K562 (cell line): Measurements from ENCODE around the gene RPRML. TPM values are rescaled to one million over a fixed set of nuclear protein-coding genes. Genes with fewer than 3 reads are reported as not detected.
A peak's percentile ranks its signal among the peaks of the same experiment; 100 is the strongest.

Source experiments
- ATAC-seq: fragments of 200-7000 bp; cut with Tn5 transposase; 3 replicates; pipeline ENCODE4 v1.9.1; 2020; ENCODE audit warnings: moderate library complexity
- BruUV-seq: library from RNA; stranded (reverse); fragments of 400-500 nt; replicated peaks from 2 replicates; lab custom pipeline; 2021; lab: Mats Ljungman, UMichigan
- CTCF ChIA-PET: fragments of 300-600 bp; formaldehyde crosslinking; extraction: SDS; loops from one replicate; lab custom pipeline; 2021; ENCODE audit warnings: low intra/inter-chr PET ratio; lab: Yijun Ruan, JAX
- POLR2A ChIA-PET: fragments of 300-600, 350-650 bp; sonication (Branson Sonifier 250); formaldehyde crosslinking; extraction: SDS; loops from one replicate; lab custom pipeline; 2021; ENCODE audit warnings: antibody characterized with exemption, inconsistent platforms; lab: Yijun Ruan, JAX
- DNase-seq, 4 experiments: peaks; one replicate each; pipeline versions ENCODE4 v3.0.0 to v3.0.0-alpha.2; 2011 to 2018; ENCODE audit warnings: low spot score in 3 of 4, mixed read lengths in 3 of 4; ENCODE audit errors: extremely low read depth in 1 of 4
- FAIRE-seq: peaks from 2 replicates; lab custom pipeline; 2011; peaks lifted over from hg19 to GRCh38; lab: Jason Lieb, UNC
- H2AFZ ChIP-seq: 2 replicates; pipeline ENCODE4 v1.6.0; 2011; ENCODE audit warnings: low read depth, low read length, control low read depth, inconsistent platforms
- H3K27ac ChIP-seq: fragments of 200-600 bp; 3 replicates; pipeline ENCODE4 v1.8.0; 2011; ENCODE audit warnings: low read depth, mild to moderate bottlenecking, control low read depth, inconsistent platforms, low read length, moderate library complexity, mixed read lengths; ENCODE audit errors: extremely low read depth
- H3K27me3 ChIP-seq, 2 experiments: fragments of 300-600 bp in 1 of 2; 2 replicates in 1 of 2; 3 replicates in 1 of 2; pipeline versions ENCODE4 v1.6.0 to v1.8.0; 2011; ENCODE audit warnings: inconsistent platforms in 2 of 2, low read length in 2 of 2, mild to moderate bottlenecking in 1 of 2, mixed read lengths in 1 of 2, moderate library complexity in 1 of 2; ENCODE audit not compliant: control insufficient read depth in 2 of 2, insufficient read depth in 2 of 2
- H3K36me3 ChIP-seq: fragments of 300-600 bp; 3 replicates; pipeline ENCODE4 v1.8.0; 2011; ENCODE audit warnings: mild to moderate bottlenecking, low read length, inconsistent platforms; ENCODE audit not compliant: control insufficient read depth, insufficient read depth
- H3K4me1 ChIP-seq, 2 experiments: fragments of 200-600 bp in 1 of 2; replicated peaks in 1 of 2; 2 replicates in 1 of 2; 3 replicates in 1 of 2; pipeline versions ENCODE4 v1.5.1 to v1.8.0; 2011; ENCODE audit warnings: inconsistent platforms in 2 of 2, low read length in 2 of 2, mild to moderate bottlenecking in 1 of 2, mixed read lengths in 1 of 2, moderate library complexity in 1 of 2; ENCODE audit not compliant: control insufficient read depth in 2 of 2, insufficient read depth in 2 of 2
- H3K4me2 ChIP-seq: 2 replicates; pipeline ENCODE4 v1.6.1; 2011; ENCODE audit warnings: low read length, control low read depth, inconsistent platforms, mixed read lengths; ENCODE audit not compliant: insufficient read depth
- H3K4me3 ChIP-seq: fragments of 200-600 bp; sonication (generic), shearing (Covaris generic); 2 replicates; pipeline ENCODE4 v1.5.1; 2016; ENCODE audit warnings: control low read depth, inconsistent platforms
- H3K79me2 ChIP-seq: fragments of 200-600 bp; 3 replicates; pipeline ENCODE4 v1.8.0; 2011; ENCODE audit warnings: low read length, inconsistent platforms; ENCODE audit not compliant: control insufficient read depth, insufficient read depth
- H3K9ac ChIP-seq, 2 experiments: 2 replicates each; pipeline versions ENCODE4 v1.6.0 to v1.6.1; 2011; ENCODE audit warnings: low read depth in 2 of 2, low read length in 2 of 2, control low read depth in 1 of 2, inconsistent platforms in 1 of 2, mild to moderate bottlenecking in 1 of 2, mixed read lengths in 1 of 2; ENCODE audit not compliant: insufficient read depth in 1 of 2
- H3K9me1 ChIP-seq: one replicate; pipeline ENCODE4 v1.6.0; 2011; ENCODE audit warnings: inconsistent platforms, mild to moderate bottlenecking, low read length, moderate library complexity; ENCODE audit not compliant: control insufficient read depth, insufficient read depth
- H3K9me3 ChIP-seq: replicated peaks from 2 replicates; pipeline ENCODE4 v1.5.1; 2011; ENCODE audit warnings: low read depth, low read length, inconsistent platforms; ENCODE audit not compliant: control insufficient read depth, insufficient read depth
- H4K20me1 ChIP-seq: replicated peaks from 2 replicates; pipeline ENCODE4 v1.6.1; 2011; ENCODE audit warnings: low read length, inconsistent platforms, mixed read lengths; ENCODE audit not compliant: control insufficient read depth, insufficient read depth
- ATF2 ChIP-seq: sonication (generic); formaldehyde crosslinking; IDR thresholded peaks from 2 replicates; pipeline ENCODE4 v1.8.1; 2022; ENCODE audit warnings: missing genetic modification reagents
- BCOR ChIP-seq: fragments of 450-650 bp; IDR thresholded peaks from 2 replicates; pipeline ENCODE4 v1.6.1; 2016
- CHD2 ChIP-seq: IDR thresholded peaks from 2 replicates; pipeline ENCODE4 v1.6.1; 2011; ENCODE audit warnings: low read depth, low read length
- RBM25 ChIP-seq: fragments of 200-400 bp; formaldehyde crosslinking; IDR thresholded peaks from 2 replicates; pipeline ENCODE4 v1.6.1; 2018; ENCODE audit warnings: low read length, low read depth, moderate library complexity; ENCODE audit not compliant: severe bottlenecking
- SAFB2 ChIP-seq: fragments of 200-400 bp; formaldehyde crosslinking; IDR thresholded peaks from 2 replicates; pipeline ENCODE4 v1.6.1; 2018; ENCODE audit warnings: borderline replicate concordance, low read length, low read depth, moderate library complexity; ENCODE audit not compliant: severe bottlenecking
- TFAM ChIP-seq: fragments of 250-450 bp; sonication (Bioruptor Pico); conservative IDR thresholded peaks from 2 replicates; pipeline ENCODE4 v1.5.0; 2021; ENCODE audit warnings: mild to moderate bottlenecking, moderate library complexity
- TSC22D4 ChIP-seq: fragments of 450-650 bp; IDR thresholded peaks from 2 replicates; pipeline ENCODE4 v1.6.1; 2016; ENCODE audit warnings: missing genetic modification characterization, missing biosample characterization, control low read depth
- ZNF668 ChIP-seq: fragments of 250-450 bp; sonication (Bioruptor Pico); IDR thresholded peaks from 2 replicates; pipeline ENCODE4 v1.8.0; 2022; ENCODE audit warnings: mild to moderate bottlenecking, inconsistent platforms
- WGBS: fragments of 100-300 bp; shearing (Covaris generic); methylation state at CpG from one replicate; pipeline ENCODE4 v1.1.6; 2016; ENCODE audit warnings: low coverage, mixed read lengths; ENCODE audit not compliant: insufficient coverage; ENCODE audit errors: missing lambda C conversion rate; 5-methylcytosine and 5-hydroxymethylcytosine counted together
- in situ Hi-C: fragments of 300-500 bp; cut with MboI; formaldehyde crosslinking; loops from 4 replicates; pipeline ENCODE4 v1.15.0; 2018; ENCODE audit warnings: inconsistent platforms, mixed read lengths
- intact Hi-C: fragments of 100-400 bp; cut with micrococcal nuclease; formaldehyde crosslinking; loops from 2 replicates; pipeline ENCODE4 v1.14.2; 2022
- microRNA-seq: library from miRNA; unstranded; fragments of <30 nt; microRNA quantifications from one replicate; pipeline ENCODE4, GENCODE V29; 2018; ENCODE audit warnings: borderline microRNAs expressed
- polyA plus RNA-seq, 8 experiments: library from polyadenylated mRNA; depleted of rRNA in 4 of 8; stranded (reverse) in 5 of 8; unstranded in 3 of 8; fragments of >200 nt; fragmentation: Nextera tagmentation in 2 of 8; fragmentation: Illumina TruSeq in 1 of 8; extraction: Ambion mirVana in 2 of 8; extraction: Trizol in 1 of 8; gene quantifications; 2 replicates each; pipeline versions ENCODE4 v1.2.1 to v1.2.3, GENCODE V29; 2011 to 2014; ENCODE audit warnings: inconsistent platforms in 1 of 8, missing spikeins in 1 of 8
- small RNA-seq: library from RNA; depleted of rRNA; stranded (forward); fragments of <200 nt; gene quantifications from one replicate; pipeline ENCODE3, GENCODE V24; 2014
- total RNA-seq, 7 experiments: library from RNA; depleted of rRNA in 6 of 7; stranded (reverse); fragments of >200 nt in 6 of 7; fragmentation: Illumina TruSeq in 2 of 7; extraction: Trizol in 2 of 7; gene quantifications; 2 replicates each; pipeline versions ENCODE4 v1.2.1 to v1.2.3, GENCODE V29; 2011 to 2021; ENCODE audit warnings: low replicate concordance in 1 of 7
- TF ChIP-seq, protein P1 (sequence below): fragments of 250-450 bp; sonication (Bioruptor Pico); IDR thresholded peaks from 2 replicates; pipeline ENCODE4 v1.5.0; 2020; ENCODE audit warnings: mild to moderate bottlenecking

The RPRML gene
- total and polyA plus RNA-seq, 9 of the 15 experiments (the other 6 are each of a cell fraction or from before 2014, with no cell fraction given) = not detected

GRCh38 chr17:46928467-46929261, 50.4 kb downstream of the RPRML start:
- H3K36me3 ChIP-seq = peaks cover 69% of the 10 kb centered on the region
- FAIRE-seq = peak; percentile 48
- H3K27me3 ChIP-seq = no peaks in the 10 kb centered on the region
- no peak overlapping the region for H3K4me2 ChIP-seq
- intact Hi-C loops = no loop called here
- H3K27ac ChIP-seq = no peak overlapping the region
- in situ Hi-C loops = no loop called here
- peaks cover 0 to 11% of the 10 kb centered on the region in 2 experiments; a peak in 3 of 5 replicates for H3K4me1 ChIP-seq
- TF ChIP-seq TSC22D4 (tag) (no peak), SAFB2 (no peak), CHD2 (no peak), BCOR (0 out of 2 replicates have a peak, but pooled peaks have one; percentile 25), TFAM (no peak), ZNF668 (CRISPR knock-in tag) (no peak), RBM25 (peak; percentile 63), ATF2 (no peak)
- TF ChIP-seq, protein P1, sequence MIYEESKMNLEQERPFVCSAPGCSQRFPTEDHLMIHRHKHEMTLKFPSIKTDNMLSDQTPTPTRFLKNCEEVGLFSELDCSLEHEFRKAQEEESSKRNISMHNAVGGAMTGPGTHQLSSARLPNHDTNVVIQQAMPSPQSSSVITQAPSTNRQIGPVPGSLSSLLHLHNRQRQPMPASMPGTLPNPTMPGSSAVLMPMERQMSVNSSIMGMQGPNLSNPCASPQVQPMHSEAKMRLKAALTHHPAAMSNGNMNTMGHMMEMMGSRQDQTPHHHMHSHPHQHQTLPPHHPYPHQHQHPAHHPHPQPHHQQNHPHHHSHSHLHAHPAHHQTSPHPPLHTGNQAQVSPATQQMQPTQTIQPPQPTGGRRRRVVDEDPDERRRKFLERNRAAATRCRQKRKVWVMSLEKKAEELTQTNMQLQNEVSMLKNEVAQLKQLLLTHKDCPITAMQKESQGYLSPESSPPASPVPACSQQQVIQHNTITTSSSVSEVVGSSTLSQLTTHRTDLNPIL (CRISPR knock-in tag) = no peak
- ATAC-seq = no peak
- WGBS = 81% methylated on average over 10 of the region's 10 CpGs
- ChIA-PET CTCF (no interaction called here), POLR2A (no interaction called here)
- H3K9me1 ChIP-seq = peaks cover 6% of the 10 kb centered on the region
- no peaks in the 10 kb centered on the region for H3K9me3 ChIP-seq
- H3K79me2 ChIP-seq = peaks cover 59% of the 10 kb centered on the region
- H2AFZ ChIP-seq = no peak overlapping the region
- no peak overlapping the region for H3K9ac ChIP-seq
- DNase-seq = no peak
- peaks cover 19% of the 10 kb centered on the region for H4K20me1 ChIP-seq
- H3K4me3 ChIP-seq = no peak overlapping the region
- no TSS peak for BruUV-seq

Small RNAs within 50 kb of the gene (microRNA-seq; reads per million reads assigned to microRNA genes)
- not detected for gene MIR5089

Small RNAs within 50 kb of the gene (small RNA-seq; reads per million reads assigned to genes)
- gene MIR5089 = not detected

Other genes with a start within 250 kb of the RPRML start
- gene WNT3, start 160.6 kb downstream of the RPRML start, total RNA-seq (2014; rRNA removed) = 1.5 and 2.9 TPM in 2 replicates
- 2.2 and 2.4 TPM in 2 replicates for gene WNT3, start 160.6 kb downstream of the RPRML start, total RNA-seq (2014; rRNA removed; fragmentation: Illumina TruSeq; extraction: Trizol)
- 2.6 and 2.8 TPM in 2 replicates for gene WNT3, start 160.6 kb downstream of the RPRML start, total RNA-seq (2015; rRNA removed; fragmentation: Illumina TruSeq; extraction: Trizol)
- gene WNT3, start 160.6 kb downstream of the RPRML start, total RNA-seq (2021) = 2.7 and 3.5 TPM in 2 replicates
- 5.9 and 6.1 TPM in 2 replicates for gene WNT3, start 160.6 kb downstream of the RPRML start, polyA plus RNA-seq (2011; rRNA removed)
- 3.2 and 3.6 TPM in 2 replicates for gene WNT3, start 160.6 kb downstream of the RPRML start, polyA plus RNA-seq (2014; fragmentation: Illumina TruSeq; extraction: Trizol)
- 1 to 10 TPM; 2.1 to 3.5 TPM for gene WNT3, start 160.6 kb downstream of the RPRML start, polyA plus RNA-seq (2014; fragmentation: Nextera tagmentation; extraction: Ambion mirVana)
- 2.5 and 3.3 TPM in 2 replicates for gene WNT3, start 160.6 kb downstream of the RPRML start, polyA plus RNA-seq (2014; rRNA removed)
- gene WNT9B, start 127.7 kb downstream of the RPRML start, total RNA-seq (2014; rRNA removed) = not detected in 2 replicates
- not detected in 2 replicates for gene WNT9B, start 127.7 kb downstream of the RPRML start, total RNA-seq (2014; rRNA removed; fragmentation: Illumina TruSeq; extraction: Trizol)
- not detected in 2 replicates for gene WNT9B, start 127.7 kb downstream of the RPRML start, total RNA-seq (2015; rRNA removed; fragmentation: Illumina TruSeq; extraction: Trizol)
- not detected in 2 replicates for gene WNT9B, start 127.7 kb downstream of the RPRML start, total RNA-seq (2021)
- not detected in 2 replicates for gene WNT9B, start 127.7 kb downstream of the RPRML start, polyA plus RNA-seq (2011; rRNA removed)
- gene WNT9B, start 127.7 kb downstream of the RPRML start, polyA plus RNA-seq (2014; fragmentation: Illumina TruSeq; extraction: Trizol) = not detected in 2 replicates
- not detected for gene WNT9B, start 127.7 kb downstream of the RPRML start, polyA plus RNA-seq (2014; fragmentation: Nextera tagmentation; extraction: Ambion mirVana)
- not detected in 2 replicates for gene WNT9B, start 127.7 kb downstream of the RPRML start, polyA plus RNA-seq (2014; rRNA removed)
- gene GOSR2, start 56.1 kb downstream of the RPRML start, total RNA-seq (2014; rRNA removed) = 32.7 and 38.5 TPM in 2 replicates
- gene GOSR2, start 56.1 kb downstream of the RPRML start, total RNA-seq (2014; rRNA removed; fragmentation: Illumina TruSeq; extraction: Trizol) = 41.0 and 41.1 TPM in 2 replicates
- 32.7 and 34.6 TPM in 2 replicates for gene GOSR2, start 56.1 kb downstream of the RPRML start, total RNA-seq (2015; rRNA removed; fragmentation: Illumina TruSeq; extraction: Trizol)
- gene GOSR2, start 56.1 kb downstream of the RPRML start, total RNA-seq (2021) = 48.6 and 54.3 TPM in 2 replicates
- gene GOSR2, start 56.1 kb downstream of the RPRML start, polyA plus RNA-seq (2011; rRNA removed) = 95.3 and 96.3 TPM in 2 replicates
- 41.0 and 43.9 TPM in 2 replicates for gene GOSR2, start 56.1 kb downstream of the RPRML start, polyA plus RNA-seq (2014; fragmentation: Illumina TruSeq; extraction: Trizol)
- gene GOSR2, start 56.1 kb downstream of the RPRML start, polyA plus RNA-seq (2014; fragmentation: Nextera tagmentation; extraction: Ambion mirVana) = 10 to 100 TPM; 75.4 to 84.1 TPM
- 45.2 and 48.9 TPM in 2 replicates for gene GOSR2, start 56.1 kb downstream of the RPRML start, polyA plus RNA-seq (2014; rRNA removed)
- 79.5 and 81.0 TPM in 2 replicates for gene CDC27, start 210.0 kb upstream of the RPRML start, total RNA-seq (2014; rRNA removed)
- gene CDC27, start 210.0 kb upstream of the RPRML start, total RNA-seq (2014; rRNA removed; fragmentation: Illumina TruSeq; extraction: Trizol) = 102 and 118 TPM in 2 replicates
- gene CDC27, start 210.0 kb upstream of the RPRML start, total RNA-seq (2015; rRNA removed; fragmentation: Illumina TruSeq; extraction: Trizol) = 83.0 and 94.1 TPM in 2 replicates
- 117 and 119 TPM in 2 replicates for gene CDC27, start 210.0 kb upstream of the RPRML start, total RNA-seq (2021)
- 119 and 155 TPM in 2 replicates for gene CDC27, start 210.0 kb upstream of the RPRML start, polyA plus RNA-seq (2011; rRNA removed)
- gene CDC27, start 210.0 kb upstream of the RPRML start, polyA plus RNA-seq (2014; fragmentation: Illumina TruSeq; extraction: Trizol) = 94.1 and 104 TPM in 2 replicates
- 10 to 100 TPM; 28.6 to 34.5 TPM for gene CDC27, start 210.0 kb upstream of the RPRML start, polyA plus RNA-seq (2014; fragmentation: Nextera tagmentation; extraction: Ambion mirVana)
- 41.9 and 48.3 TPM in 2 replicates for gene CDC27, start 210.0 kb upstream of the RPRML start, polyA plus RNA-seq (2014; rRNA removed)
- gene MYL4, start 230.1 kb upstream of the RPRML start, total RNA-seq (2014; rRNA removed) = 170 and 213 TPM in 2 replicates
- gene MYL4, start 230.1 kb upstream of the RPRML start, total RNA-seq (2014; rRNA removed; fragmentation: Illumina TruSeq; extraction: Trizol) = 83.5 and 117 TPM in 2 replicates
- gene MYL4, start 230.1 kb upstream of the RPRML start, total RNA-seq (2015; rRNA removed; fragmentation: Illumina TruSeq; extraction: Trizol) = 149 TPM in 2 replicates
- 177 and 183 TPM in 2 replicates for gene MYL4, start 230.1 kb upstream of the RPRML start, total RNA-seq (2021)
- 221 and 324 TPM in 2 replicates for gene MYL4, start 230.1 kb upstream of the RPRML start, polyA plus RNA-seq (2011; rRNA removed)
- 252 and 284 TPM in 2 replicates for gene MYL4, start 230.1 kb upstream of the RPRML start, polyA plus RNA-seq (2014; fragmentation: Illumina TruSeq; extraction: Trizol)
- 100 to 1,000 TPM; 287 to 423 TPM for gene MYL4, start 230.1 kb upstream of the RPRML start, polyA plus RNA-seq (2014; fragmentation: Nextera tagmentation; extraction: Ambion mirVana)
- gene MYL4, start 230.1 kb upstream of the RPRML start, polyA plus RNA-seq (2014; rRNA removed) = 319 and 378 TPM in 2 replicates